ENCODE data around the gene SAC3D1.

DNA sequence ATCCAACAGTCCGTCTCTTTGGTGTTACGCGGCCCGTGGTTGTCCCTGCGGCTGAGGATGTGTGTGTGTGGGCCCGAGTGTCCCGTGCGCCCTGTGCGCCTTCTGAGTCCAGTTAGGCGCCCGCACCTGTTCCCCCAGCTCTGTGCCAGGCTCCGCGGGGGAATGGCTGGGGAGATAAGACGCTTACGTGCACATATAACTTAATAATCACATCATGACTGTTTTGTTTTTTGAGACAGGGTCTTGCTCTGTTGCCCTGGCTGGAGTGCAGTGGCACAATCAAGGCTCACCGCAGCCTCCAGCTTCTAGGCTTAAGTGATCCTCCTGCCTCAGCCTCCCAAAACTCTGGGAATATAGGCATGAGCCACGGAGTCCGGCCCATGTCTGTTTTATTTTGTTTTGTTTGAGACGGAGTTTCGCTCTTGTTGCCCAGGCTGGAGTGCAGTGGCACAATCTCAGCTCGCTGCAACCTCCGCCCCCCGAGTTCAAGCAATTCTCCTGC is 26.2 kb upstream of the SAC3D1 start:
- TF ChIP-seq, protein P1, sequence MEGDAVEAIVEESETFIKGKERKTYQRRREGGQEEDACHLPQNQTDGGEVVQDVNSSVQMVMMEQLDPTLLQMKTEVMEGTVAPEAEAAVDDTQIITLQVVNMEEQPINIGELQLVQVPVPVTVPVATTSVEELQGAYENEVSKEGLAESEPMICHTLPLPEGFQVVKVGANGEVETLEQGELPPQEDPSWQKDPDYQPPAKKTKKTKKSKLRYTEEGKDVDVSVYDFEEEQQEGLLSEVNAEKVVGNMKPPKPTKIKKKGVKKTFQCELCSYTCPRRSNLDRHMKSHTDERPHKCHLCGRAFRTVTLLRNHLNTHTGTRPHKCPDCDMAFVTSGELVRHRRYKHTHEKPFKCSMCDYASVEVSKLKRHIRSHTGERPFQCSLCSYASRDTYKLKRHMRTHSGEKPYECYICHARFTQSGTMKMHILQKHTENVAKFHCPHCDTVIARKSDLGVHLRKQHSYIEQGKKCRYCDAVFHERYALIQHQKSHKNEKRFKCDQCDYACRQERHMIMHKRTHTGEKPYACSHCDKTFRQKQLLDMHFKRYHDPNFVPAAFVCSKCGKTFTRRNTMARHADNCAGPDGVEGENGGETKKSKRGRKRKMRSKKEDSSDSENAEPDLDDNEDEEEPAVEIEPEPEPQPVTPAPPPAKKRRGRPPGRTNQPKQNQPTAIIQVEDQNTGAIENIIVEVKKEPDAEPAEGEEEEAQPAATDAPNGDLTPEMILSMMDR (IDR thresholded peaks at IDR 0.05): no peak
- TF ChIP-seq POLR2A (IDR thresholded peaks at IDR 0.05): no peak
